H1 (cell line): Measurements from ENCODE around the gene HSD11B1. TPM values are rescaled to one million over a fixed set of nuclear protein-coding genes. Genes with fewer than 3 reads are reported as not detected.

ENCODE experiments used
- CTCF ChIP-seq, 3 experiments: IDR thresholded peaks; 1 replicate in 2 of 3; 2 replicates in 1 of 3; pipeline versions ENCODE4 v1.5.1 to v1.6.1; 2011; ENCODE audit warnings: low read length in 3 of 3, mild to moderate bottlenecking in 3 of 3, inconsistent platforms in 2 of 3, low read depth in 1 of 3, moderate library complexity in 1 of 3; ENCODE audit not compliant: insufficient read depth in 1 of 3; ENCODE audit errors: control extremely low read depth in 1 of 3
- TAF1 ChIP-seq: IDR thresholded peaks from 2 replicates; pipeline ENCODE4 v1.6.1; 2011; ENCODE audit warnings: mild to moderate bottlenecking, low read depth, low read length
- TCF12 ChIP-seq: IDR thresholded peaks from 2 replicates; pipeline ENCODE4 v1.6.1; 2011; ENCODE audit warnings: low read depth, mild to moderate bottlenecking, low read length
- polyA plus RNA-seq, 7 experiments: library from polyadenylated mRNA; depleted of rRNA in 3 of 7; stranded (reverse) in 5 of 7; unstranded in 2 of 7; fragments of >200 nt in 5 of 7; fragments of 200-250 nt in 2 of 7; gene quantifications; 1 replicate in 5 of 7; 2 replicates in 1 of 7; 4 replicates in 1 of 7; pipeline versions ENCODE4 v1.2.1 to v1.2.3, GENCODE V29; 2011 to 2013; ENCODE audit warnings: missing spikeins in 2 of 7, mixed read lengths in 2 of 7
- total RNA-seq: library from RNA; stranded (reverse); fragmentation: NEBNext Ultra II Directional; extraction: Animal tissue kit (Norgen Biotek cat#: 25700); gene quantifications from 2 replicates; pipeline ENCODE4 v1.2.1, GENCODE V29; 2021

The HSD11B1 gene
- total and polyA plus RNA-seq, 2 of the 8 experiments (the other 6 are each of a cell fraction or from before 2014, with no cell fraction given), result not detected

- no peak for TF ChIP-seq CTCF (IDR thresholded peaks at IDR 0.05; ENCODE audit: control extremely low read depth in 1 of 3, insufficient read depth in 1 of 3, low read depth in 1 of 3, low read length in 3 of 3)
- TF ChIP-seq TCF12, result no peak
- no peak for TF ChIP-seq TAF1
These were observed 23.8 kb downstream of the HSD11B1 start (continued) for GRCh38 chr1:209728466-209728865.
